Measurements from ENCODE around the gene CDKL1. TPM values are rescaled to one million over a fixed set of nuclear protein-coding genes. Genes with fewer than 3 reads are reported as not detected.

Gene CDKL1
- total and polyA plus RNA-seq, 2 of the 13 experiments (the other 11 are each of a cell fraction or from before 2014, with no cell fraction given), result 4.4 to 5.1 TPM

DNA sequence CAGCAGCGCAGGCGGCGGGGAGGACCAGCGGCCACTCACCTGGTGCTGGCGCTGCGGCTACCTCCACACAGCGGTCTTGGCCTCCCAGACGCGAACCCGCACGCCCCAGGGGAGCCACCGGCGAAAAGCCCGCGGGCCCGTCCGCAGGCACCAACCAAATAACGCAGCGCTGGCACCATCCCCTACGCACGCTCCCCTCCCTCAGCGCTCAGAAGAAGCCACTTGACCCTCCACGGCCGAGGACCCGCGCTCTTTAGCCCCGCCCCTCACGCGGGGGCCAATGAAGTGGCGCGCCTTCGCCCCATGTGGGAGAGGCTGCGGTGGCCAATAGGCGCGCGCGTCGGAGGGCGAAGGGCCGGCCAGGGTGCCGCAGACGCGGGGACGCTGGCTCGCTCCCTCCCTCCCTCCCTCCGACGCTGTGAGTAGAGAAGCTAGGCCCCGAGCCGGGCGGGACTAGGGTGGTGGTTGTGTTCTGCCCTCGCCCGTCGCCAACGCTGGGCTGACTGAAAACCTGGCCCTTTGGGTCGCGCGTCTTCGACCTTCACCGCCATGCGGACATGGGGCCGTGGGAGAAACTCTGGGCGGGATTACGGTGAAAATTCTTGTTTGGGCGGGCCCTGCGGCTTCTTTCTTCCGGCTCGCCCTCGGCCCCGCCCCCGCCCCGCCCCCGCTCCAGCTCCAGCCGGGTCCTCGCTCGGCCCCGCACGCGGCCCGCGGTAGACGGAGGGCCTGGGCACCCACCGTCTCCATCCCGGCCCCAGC lies 84.5 kb downstream of the CDKL1 start, which contains the start of the genes DMAC2L and L2HGDH (continued):
- TF ChIP-seq AGO1 (IDR thresholded peaks at IDR 0.05; ENCODE audit: low read depth, low read length, poor library complexity, severe bottlenecking), result peak; percentile 26
- no peak for TF ChIP-seq ZNF337 (CRISPR knock-in tag; IDR thresholded peaks at IDR 0.05; ENCODE audit: borderline replicate concordance, low read depth)
- TF ChIP-seq, protein P1, sequence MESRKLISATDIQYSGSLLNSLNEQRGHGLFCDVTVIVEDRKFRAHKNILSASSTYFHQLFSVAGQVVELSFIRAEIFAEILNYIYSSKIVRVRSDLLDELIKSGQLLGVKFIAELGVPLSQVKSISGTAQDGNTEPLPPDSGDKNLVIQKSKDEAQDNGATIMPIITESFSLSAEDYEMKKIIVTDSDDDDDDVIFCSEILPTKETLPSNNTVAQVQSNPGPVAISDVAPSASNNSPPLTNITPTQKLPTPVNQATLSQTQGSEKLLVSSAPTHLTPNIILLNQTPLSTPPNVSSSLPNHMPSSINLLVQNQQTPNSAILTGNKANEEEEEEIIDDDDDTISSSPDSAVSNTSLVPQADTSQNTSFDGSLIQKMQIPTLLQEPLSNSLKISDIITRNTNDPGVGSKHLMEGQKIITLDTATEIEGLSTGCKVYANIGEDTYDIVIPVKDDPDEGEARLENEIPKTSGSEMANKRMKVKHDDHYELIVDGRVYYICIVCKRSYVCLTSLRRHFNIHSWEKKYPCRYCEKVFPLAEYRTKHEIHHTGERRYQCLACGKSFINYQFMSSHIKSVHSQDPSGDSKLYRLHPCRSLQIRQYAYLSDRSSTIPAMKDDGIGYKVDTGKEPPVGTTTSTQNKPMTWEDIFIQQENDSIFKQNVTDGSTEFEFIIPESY (CRISPR knock-in tag; IDR thresholded peaks at IDR 0.05), result no peak; the same call in 1 of the 2 replicates
- peak; percentile 88; the same call in 1 of the 2 replicates for TF ChIP-seq ZNF776 (CRISPR knock-in tag; IDR thresholded peaks at IDR 0.05)
- peak; percentile 41; the same call in 1 of the 2 replicates for TF ChIP-seq ZNF138 (CRISPR knock-in tag; IDR thresholded peaks at IDR 0.05; ENCODE audit: low read depth)
- TF ChIP-seq GLI4 (CRISPR knock-in tag; IDR thresholded peaks at IDR 0.05; ENCODE audit: borderline replicate concordance), result peak; percentile 93; the same call in 1 of the 2 replicates
- TF ChIP-seq, protein P2, sequence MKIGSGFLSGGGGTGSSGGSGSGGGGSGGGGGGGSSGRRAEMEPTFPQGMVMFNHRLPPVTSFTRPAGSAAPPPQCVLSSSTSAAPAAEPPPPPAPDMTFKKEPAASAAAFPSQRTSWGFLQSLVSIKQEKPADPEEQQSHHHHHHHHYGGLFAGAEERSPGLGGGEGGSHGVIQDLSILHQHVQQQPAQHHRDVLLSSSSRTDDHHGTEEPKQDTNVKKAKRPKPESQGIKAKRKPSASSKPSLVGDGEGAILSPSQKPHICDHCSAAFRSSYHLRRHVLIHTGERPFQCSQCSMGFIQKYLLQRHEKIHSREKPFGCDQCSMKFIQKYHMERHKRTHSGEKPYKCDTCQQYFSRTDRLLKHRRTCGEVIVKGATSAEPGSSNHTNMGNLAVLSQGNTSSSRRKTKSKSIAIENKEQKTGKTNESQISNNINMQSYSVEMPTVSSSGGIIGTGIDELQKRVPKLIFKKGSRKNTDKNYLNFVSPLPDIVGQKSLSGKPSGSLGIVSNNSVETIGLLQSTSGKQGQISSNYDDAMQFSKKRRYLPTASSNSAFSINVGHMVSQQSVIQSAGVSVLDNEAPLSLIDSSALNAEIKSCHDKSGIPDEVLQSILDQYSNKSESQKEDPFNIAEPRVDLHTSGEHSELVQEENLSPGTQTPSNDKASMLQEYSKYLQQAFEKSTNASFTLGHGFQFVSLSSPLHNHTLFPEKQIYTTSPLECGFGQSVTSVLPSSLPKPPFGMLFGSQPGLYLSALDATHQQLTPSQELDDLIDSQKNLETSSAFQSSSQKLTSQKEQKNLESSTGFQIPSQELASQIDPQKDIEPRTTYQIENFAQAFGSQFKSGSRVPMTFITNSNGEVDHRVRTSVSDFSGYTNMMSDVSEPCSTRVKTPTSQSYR (CRISPR knock-in tag; IDR thresholded peaks at IDR 0.05; ENCODE audit: borderline replicate concordance), result no peak; the same call in 1 of the 2 replicates
- peak; percentile 87 for TF ChIP-seq ZNF781 (CRISPR knock-in tag; IDR thresholded peaks at IDR 0.05; ENCODE audit: borderline replicate concordance, not compliant biosample characterization)
- 0 out of 2 replicates have a peak, but pooled peaks have one; percentile 4 for TF ChIP-seq ZNF616 (CRISPR knock-in tag; IDR thresholded peaks at IDR 0.05; ENCODE audit: low read depth)
- TF ChIP-seq TAF15 (IDR thresholded peaks at IDR 0.05; ENCODE audit: low read depth, low read length, poor library complexity, severe bottlenecking), result peak; percentile 84
- TF ChIP-seq PITX1 (CRISPR knock-in tag; IDR thresholded peaks at IDR 0.05), result peak; percentile 78
- TF ChIP-seq NFE2 (CRISPR knock-in tag; IDR thresholded peaks at IDR 0.05), result no peak
- peak; percentile 70 for TF ChIP-seq ASH2L (IDR thresholded peaks at IDR 0.05; ENCODE audit: insufficient read length, low read depth, low read length)
- TF ChIP-seq ZNF382 (CRISPR knock-in tag; IDR thresholded peaks at IDR 0.05; ENCODE audit: borderline replicate concordance), result no peak
- no peak for TF ChIP-seq ZNF530 (CRISPR knock-in tag; IDR thresholded peaks at IDR 0.05; ENCODE audit: low read depth)
- peak; percentile 50 for TF ChIP-seq YY1 (IDR thresholded peaks at IDR 0.05; ENCODE audit: insufficient read depth, insufficient replicate concordance, low read depth, low read length)
- TF ChIP-seq ZNF674 (CRISPR knock-in tag; IDR thresholded peaks at IDR 0.05; ENCODE audit: low read depth), result no peak
- peak; percentile 88 for TF ChIP-seq MEF2D (CRISPR knock-in tag; IDR thresholded peaks at IDR 0.05)
- TF ChIP-seq KLF13 (CRISPR knock-in tag; IDR thresholded peaks at IDR 0.05), result no peak; the same call in 1 of the 2 replicates
- TF ChIP-seq, protein P3, sequence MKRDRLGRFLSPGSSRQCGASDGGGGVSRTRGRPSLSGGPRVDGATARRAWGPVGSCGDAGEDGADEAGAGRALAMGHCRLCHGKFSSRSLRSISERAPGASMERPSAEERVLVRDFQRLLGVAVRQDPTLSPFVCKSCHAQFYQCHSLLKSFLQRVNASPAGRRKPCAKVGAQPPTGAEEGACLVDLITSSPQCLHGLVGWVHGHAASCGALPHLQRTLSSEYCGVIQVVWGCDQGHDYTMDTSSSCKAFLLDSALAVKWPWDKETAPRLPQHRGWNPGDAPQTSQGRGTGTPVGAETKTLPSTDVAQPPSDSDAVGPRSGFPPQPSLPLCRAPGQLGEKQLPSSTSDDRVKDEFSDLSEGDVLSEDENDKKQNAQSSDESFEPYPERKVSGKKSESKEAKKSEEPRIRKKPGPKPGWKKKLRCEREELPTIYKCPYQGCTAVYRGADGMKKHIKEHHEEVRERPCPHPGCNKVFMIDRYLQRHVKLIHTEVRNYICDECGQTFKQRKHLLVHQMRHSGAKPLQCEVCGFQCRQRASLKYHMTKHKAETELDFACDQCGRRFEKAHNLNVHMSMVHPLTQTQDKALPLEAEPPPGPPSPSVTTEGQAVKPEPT (CRISPR knock-in tag; IDR thresholded peaks at IDR 0.05; ENCODE audit: low read depth), result no peak; the same call in none of the 2 replicates
